Measurements from ENCODE around the gene OR2AJ1.

Gene OR2AJ1

DNA sequence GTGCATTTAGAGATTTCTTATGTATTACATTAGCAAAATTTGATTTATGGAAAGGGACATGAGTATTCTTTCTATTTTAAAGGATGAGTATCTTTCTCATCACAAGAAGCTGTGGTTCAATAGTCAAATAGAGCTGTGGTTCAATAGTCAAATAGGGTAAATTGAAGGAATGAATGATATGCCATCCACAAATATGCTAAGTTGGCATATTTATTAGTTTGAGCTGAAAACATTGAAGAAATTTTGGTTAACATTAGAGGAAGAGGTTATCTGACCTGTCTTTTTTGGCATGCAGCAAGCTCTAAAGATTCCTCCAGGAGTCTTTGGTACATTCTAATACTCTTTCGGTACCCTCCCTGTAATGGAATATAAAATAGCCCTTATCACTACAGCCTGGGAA lies 28.7 kb downstream of the OR2AJ1 start:
- Histone ChIP-seq H4K91ac (ENCODE audit: low read depth, low read length, poor library complexity) (no peak overlapping the region), H2AK5ac (ENCODE audit: low read depth, low read length) (no peak overlapping the region), H3K4me3 (ENCODE audit: low read length in 2 of 2) (no peak overlapping the region), H3K18ac (ENCODE audit: low read length) (no peak overlapping the region), H3K9ac (ENCODE audit: low read depth, low read length, poor library complexity) (no peak overlapping the region), H3K27ac (replicated peaks; ENCODE audit: low read length) (no peak overlapping the region), H2BK12ac (ENCODE audit: low read length) (no peak overlapping the region), H3K9me3 (replicated peaks in 1 of 2; ENCODE audit: control insufficient read depth in 2 of 2, insufficient read depth in 1 of 2, low read depth in 1 of 2, low read length in 2 of 2) (peaks cover 0 to 4% of the 10 kb centered on the region in 2 donors), H3K23ac (ENCODE audit: low read depth, low read length, poor library complexity) (no peak overlapping the region), H3K79me1 (ENCODE audit: low read depth, low read length) (peaks cover 2% of the 10 kb centered on the region), H2BK120ac (ENCODE audit: low read depth, low read length) (no peak overlapping the region), H2BK15ac (ENCODE audit: low read length) (no peak overlapping the region), H3K4me2 (ENCODE audit: insufficient read depth, low read length, poor library complexity, severe bottlenecking) (no peak overlapping the region), H2AFZ (ENCODE audit: low read length) (no peak overlapping the region), H3K27me3 (ENCODE audit: control insufficient read depth in 3 of 3, insufficient read depth in 3 of 3, low read depth in 1 of 3, low read length in 3 of 3) (peaks cover 0 to 1% (median 0%) of the 10 kb centered on the region in 3 experiments), H3K36me3 (replicated peaks in 1 of 2; ENCODE audit: control insufficient read depth in 2 of 2, insufficient read depth in 2 of 2, low read length in 2 of 2) (no peaks in the 10 kb centered on the region), H3K14ac (ENCODE audit: low read length) (no peak overlapping the region), H4K8ac (ENCODE audit: low read depth, low read length) (no peak overlapping the region), H3K4me1 (ENCODE audit: control insufficient read depth in 2 of 2, insufficient read depth in 1 of 2, low read depth in 1 of 2, low read length in 2 of 2) (no peaks in the 10 kb centered on the region), H2BK5ac (ENCODE audit: low read length) (no peak overlapping the region), H3K4ac (ENCODE audit: low read length) (no peak overlapping the region)
- no CpG with 5 or more reads among the region's 1 CpG for WGBS, 2 donors (ENCODE audit: extremely low coverage in 2 of 2, insufficient read length in 2 of 2, insufficient replicate concordance in 1 of 2)
- no peak for DNase-seq (ENCODE audit: low spot score)

DNA sequence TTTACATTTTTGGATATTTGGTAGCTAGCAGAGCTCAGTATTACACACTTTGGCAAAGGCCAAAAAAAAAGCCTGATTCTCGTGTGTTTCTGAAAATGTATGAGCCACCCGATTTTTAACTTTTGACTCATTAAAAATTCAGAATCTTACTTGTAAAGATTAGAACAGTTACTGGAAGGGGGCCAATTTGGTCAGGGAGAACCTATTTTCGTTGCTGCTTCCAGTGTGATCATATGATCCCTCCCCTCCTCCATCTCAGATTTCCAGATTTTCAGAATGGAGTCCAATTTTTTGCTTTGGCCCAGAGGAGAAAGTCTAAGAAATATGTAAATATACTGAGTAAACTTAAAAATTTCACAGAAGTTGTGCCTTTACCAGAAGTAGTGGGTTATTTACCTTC lies 37.1 kb downstream of the OR2AJ1 start:
- no peak overlapping the region for H3K4me2 ChIP-seq (ENCODE audit: insufficient read depth, low read length, poor library complexity, severe bottlenecking)
- no CpG with 5 or more reads among the region's 3 CpGs for WGBS, 2 donors (ENCODE audit: extremely low coverage in 2 of 2, insufficient read length in 2 of 2, insufficient replicate concordance in 1 of 2)
- H3K9ac ChIP-seq (ENCODE audit: low read depth, low read length, poor library complexity): no peak overlapping the region
- no peak overlapping the region for H2AFZ ChIP-seq (ENCODE audit: low read length)
- H3K4me1 ChIP-seq (ENCODE audit: control insufficient read depth in 2 of 2, insufficient read depth in 1 of 2, low read depth in 1 of 2, low read length in 2 of 2): no peaks in the 10 kb centered on the region
- no peaks in the 10 kb centered on the region for H3K27me3 ChIP-seq (ENCODE audit: control insufficient read depth in 3 of 3, insufficient read depth in 3 of 3, low read depth in 1 of 3, low read length in 3 of 3)
- no peaks in the 10 kb centered on the region for H3K36me3 ChIP-seq (replicated peaks in 1 of 2; ENCODE audit: control insufficient read depth in 2 of 2, insufficient read depth in 2 of 2, low read length in 2 of 2)
- no peak overlapping the region for H3K27ac ChIP-seq (replicated peaks; ENCODE audit: low read length)
- H4K8ac ChIP-seq (ENCODE audit: low read depth, low read length): no peak overlapping the region
- peaks cover 0 to 13% of the 10 kb centered on the region in 2 donors for H3K9me3 ChIP-seq (replicated peaks in 1 of 2; ENCODE audit: control insufficient read depth in 2 of 2, insufficient read depth in 1 of 2, low read depth in 1 of 2, low read length in 2 of 2)
- H2BK120ac ChIP-seq (ENCODE audit: low read depth, low read length): no peak overlapping the region
- H3K23ac ChIP-seq (ENCODE audit: low read depth, low read length, poor library complexity): no peak overlapping the region
- H2BK15ac ChIP-seq (ENCODE audit: low read length): no peak overlapping the region
- no peak overlapping the region for H2BK12ac ChIP-seq (ENCODE audit: low read length)
- H3K79me1 ChIP-seq (ENCODE audit: low read depth, low read length): no peaks in the 10 kb centered on the region
- H3K14ac ChIP-seq (ENCODE audit: low read length): no peak overlapping the region
- no peak overlapping the region for H3K4me3 ChIP-seq (ENCODE audit: low read length in 2 of 2)
- no peak overlapping the region for H3K4ac ChIP-seq (ENCODE audit: low read length)
- no peak overlapping the region for H2AK5ac ChIP-seq (ENCODE audit: low read depth, low read length)
- DNase-seq (ENCODE audit: low spot score): no peak
- H3K18ac ChIP-seq (ENCODE audit: low read length): no peak overlapping the region
- no peak overlapping the region for H4K91ac ChIP-seq (ENCODE audit: low read depth, low read length, poor library complexity)
- no peak overlapping the region for H2BK5ac ChIP-seq (ENCODE audit: low read length)

GRCh38 chr1:247962911-247963588 lies 38.4 kb downstream of the OR2AJ1 start:
- peaks cover 0 to 13% of the 10 kb centered on the region in 2 donors for H3K9me3 ChIP-seq (replicated peaks in 1 of 2; ENCODE audit: control insufficient read depth in 2 of 2, insufficient read depth in 1 of 2, low read depth in 1 of 2, low read length in 2 of 2)

DNA sequence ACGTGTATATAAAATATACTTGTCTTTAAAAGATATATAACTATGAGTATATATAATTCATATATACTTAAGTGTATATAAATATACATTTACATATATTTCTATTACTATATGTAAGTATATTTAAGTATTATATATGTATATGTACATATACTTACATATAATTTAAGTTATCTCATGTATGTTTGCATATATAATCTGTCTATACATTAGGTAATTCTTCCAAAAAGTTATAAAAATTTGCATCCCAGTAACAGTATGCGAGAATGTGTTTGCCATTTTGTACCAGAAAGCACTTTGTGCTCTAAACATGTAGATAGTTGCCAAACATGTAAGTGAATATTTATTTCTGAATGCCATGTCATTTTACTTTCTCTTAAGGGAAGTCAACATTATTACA lies 40.2 kb downstream of the OR2AJ1 start, which contains the start of gene OR2AK2:
OR2AK2 (plus strand) TSS at position 301 of the 400 bp plus-strand sequence. CDS start 144 bp downstream, outside the sequence.
- Histone ChIP-seq H2BK120ac (ENCODE audit: low read depth, low read length) (no peak within 1 kb of the TSS), H3K4me3 (ENCODE audit: low read length in 2 of 2) (no peak within 1 kb of the TSS), H3K4ac (ENCODE audit: low read length) (no peak within 1 kb of the TSS), H3K36me3 (replicated peaks in 1 of 2; ENCODE audit: control insufficient read depth in 2 of 2, insufficient read depth in 2 of 2, low read length in 2 of 2) (no peaks in the 10 kb centered on the region), H2BK12ac (ENCODE audit: low read length) (no peak within 1 kb of the TSS), H3K9me3 (replicated peaks in 1 of 2; ENCODE audit: control insufficient read depth in 2 of 2, insufficient read depth in 1 of 2, low read depth in 1 of 2, low read length in 2 of 2) (peaks cover 0 to 16% of the 10 kb centered on the region in 2 donors), H4K8ac (ENCODE audit: low read depth, low read length) (no peak within 1 kb of the TSS), H3K79me1 (ENCODE audit: low read depth, low read length) (no peaks in the 10 kb centered on the region), H3K4me1 (ENCODE audit: control insufficient read depth in 2 of 2, insufficient read depth in 1 of 2, low read depth in 1 of 2, low read length in 2 of 2) (no peaks in the 10 kb centered on the region), H3K9ac (ENCODE audit: low read depth, low read length, poor library complexity) (no peak within 1 kb of the TSS), H2BK5ac (ENCODE audit: low read length) (no peak within 1 kb of the TSS), H3K23ac (ENCODE audit: low read depth, low read length, poor library complexity) (no peak within 1 kb of the TSS), H3K4me2 (ENCODE audit: insufficient read depth, low read length, poor library complexity, severe bottlenecking) (no peak within 1 kb of the TSS), H2AK5ac (ENCODE audit: low read depth, low read length) (no peak within 1 kb of the TSS), H4K91ac (ENCODE audit: low read depth, low read length, poor library complexity) (no peak within 1 kb of the TSS), H2BK15ac (ENCODE audit: low read length) (no peak within 1 kb of the TSS), H3K27me3 (ENCODE audit: control insufficient read depth in 3 of 3, insufficient read depth in 3 of 3, low read depth in 1 of 3, low read length in 3 of 3) (no peaks in the 10 kb centered on the region), H3K27ac (replicated peaks; ENCODE audit: low read length) (no peak within 1 kb of the TSS), H2AFZ (ENCODE audit: low read length) (no peak within 1 kb of the TSS), H3K14ac (ENCODE audit: low read length) (no peak within 1 kb of the TSS), H3K18ac (ENCODE audit: low read length) (no peak within 1 kb of the TSS)
- WGBS, 2 donors (ENCODE audit: extremely low coverage in 2 of 2, insufficient read length in 2 of 2, insufficient replicate concordance in 1 of 2): no CpG with 5 or more reads among the region's 2 CpGs
- no peak for DNase-seq (ENCODE audit: low spot score)

More at GRCh38 chr1:247962911-247963588, 38.4 kb downstream of the OR2AJ1 start:
- Histone ChIP-seq H3K4me1 (ENCODE audit: control insufficient read depth in 2 of 2, insufficient read depth in 1 of 2, low read depth in 1 of 2, low read length in 2 of 2) (no peaks in the 10 kb centered on the region), H3K9ac (ENCODE audit: low read depth, low read length, poor library complexity) (no peak overlapping the region), H3K23ac (ENCODE audit: low read depth, low read length, poor library complexity) (no peak overlapping the region), H3K79me1 (ENCODE audit: low read depth, low read length) (no peaks in the 10 kb centered on the region), H4K8ac (ENCODE audit: low read depth, low read length) (no peak overlapping the region), H4K91ac (ENCODE audit: low read depth, low read length, poor library complexity) (no peak overlapping the region), H3K18ac (ENCODE audit: low read length) (no peak overlapping the region), H3K4ac (ENCODE audit: low read length) (no peak overlapping the region), H2BK15ac (ENCODE audit: low read length) (no peak overlapping the region), H3K4me3 (ENCODE audit: low read length in 2 of 2) (no peak overlapping the region), H3K4me2 (ENCODE audit: insufficient read depth, low read length, poor library complexity, severe bottlenecking) (no peak overlapping the region), H3K36me3 (replicated peaks in 1 of 2; ENCODE audit: control insufficient read depth in 2 of 2, insufficient read depth in 2 of 2, low read length in 2 of 2) (no peaks in the 10 kb centered on the region), H3K27me3 (ENCODE audit: control insufficient read depth in 3 of 3, insufficient read depth in 3 of 3, low read depth in 1 of 3, low read length in 3 of 3) (no peaks in the 10 kb centered on the region), H2AK5ac (ENCODE audit: low read depth, low read length) (no peak overlapping the region), H3K14ac (ENCODE audit: low read length) (no peak overlapping the region), H3K27ac (replicated peaks; ENCODE audit: low read length) (no peak overlapping the region), H2AFZ (ENCODE audit: low read length) (no peak overlapping the region), H2BK12ac (ENCODE audit: low read length) (no peak overlapping the region), H2BK120ac (ENCODE audit: low read depth, low read length) (no peak overlapping the region), H2BK5ac (ENCODE audit: low read length) (no peak overlapping the region)
- DNase-seq (ENCODE audit: low spot score): no peak
- no CpG with 5 or more reads among the region's 4 CpGs for WGBS, 2 donors (ENCODE audit: extremely low coverage in 2 of 2, insufficient read length in 2 of 2, insufficient replicate concordance in 1 of 2)

Data from neuronal stem cell (in vitro differentiated cells).